Effector CD8-positive, alpha-beta T cell (primary cell): ENCODE results near the gene HAO1.

ENCODE experiments used
- DNase-seq: peaks from one replicate; lab custom pipeline; 2025; lab: John Stamatoyannopoulos, UW

HAO1 gene

DNA sequence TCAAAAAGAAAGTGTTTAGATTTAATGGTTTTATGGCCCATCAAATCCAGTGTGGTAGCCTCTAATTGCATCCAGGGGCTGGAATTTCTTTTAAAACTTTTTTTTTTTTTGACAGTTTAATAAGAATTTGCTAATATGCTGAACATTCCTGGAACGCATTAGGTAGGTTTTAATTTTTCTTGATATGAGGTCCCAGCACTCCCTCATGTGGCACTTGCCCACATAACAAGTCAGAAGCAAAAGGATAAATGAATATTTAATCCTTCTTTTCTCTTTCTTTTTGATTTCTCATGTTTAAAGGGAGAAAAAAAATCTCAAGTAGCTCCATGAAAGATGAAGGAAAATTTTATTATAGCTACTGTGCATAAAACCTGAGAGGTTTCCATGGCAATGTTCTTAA is 13.5 kb downstream of the HAO1 start:
- DNase-seq: no peak

DNA sequence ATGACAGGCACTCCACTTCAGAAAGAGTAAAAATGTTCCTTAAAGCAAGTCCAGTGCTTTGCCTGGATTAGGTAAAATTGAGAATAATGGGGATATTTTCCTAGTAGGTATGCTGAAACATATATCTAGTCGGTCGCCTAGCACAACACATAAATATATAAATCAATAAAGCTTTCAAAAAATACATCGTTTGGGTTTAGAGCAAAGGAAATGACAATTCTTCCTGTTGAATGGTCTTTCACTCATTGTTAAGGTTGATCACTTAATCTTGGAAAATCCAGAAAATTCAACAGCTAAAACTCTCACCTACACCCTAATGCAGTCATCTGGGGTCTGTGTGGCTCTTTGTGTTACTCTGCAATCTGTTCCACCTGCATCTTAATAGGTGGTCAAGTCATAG is 13.9 kb downstream of the HAO1 start:
- no peak for DNase-seq

DNA sequence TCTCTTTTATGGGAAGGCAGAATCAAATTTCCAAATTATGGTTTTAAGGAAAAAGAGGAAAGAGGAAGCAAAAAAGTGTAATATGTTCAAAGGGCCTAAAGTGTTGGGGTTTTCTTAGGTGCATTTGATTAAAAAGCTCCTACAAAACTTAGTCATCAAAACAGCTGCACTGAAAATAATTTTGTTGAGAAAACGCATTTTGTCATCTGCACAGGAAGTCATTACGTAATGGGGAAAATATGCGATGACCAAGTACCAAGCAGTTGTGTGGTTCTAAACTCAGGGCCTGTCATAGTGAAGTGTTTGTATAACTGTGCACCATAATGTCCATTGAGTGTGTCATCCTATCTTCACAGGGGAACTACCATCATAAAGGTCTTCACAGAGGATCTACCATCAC is 15.6 kb downstream of the HAO1 start:
- no peak for DNase-seq

DNA sequence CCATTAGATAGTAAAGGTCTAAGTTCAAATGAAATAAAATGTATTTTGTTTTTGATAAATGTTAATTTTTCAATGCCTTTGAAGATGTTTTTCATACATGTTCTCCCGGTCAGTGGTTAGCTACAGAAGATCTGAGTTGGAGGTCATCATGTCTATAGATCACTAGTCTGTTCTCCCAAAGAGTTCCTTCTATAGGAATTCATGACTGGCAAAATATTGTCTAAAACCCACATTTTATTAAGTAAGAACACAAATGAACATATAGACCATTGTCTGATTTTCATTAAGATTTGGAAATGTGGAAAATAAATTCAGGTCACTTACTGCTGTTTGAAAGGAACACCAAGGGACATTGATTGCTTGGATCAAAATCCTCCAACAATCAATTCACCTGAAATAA is 23.6 kb downstream of the HAO1 start:
- no peak for DNase-seq

DNA sequence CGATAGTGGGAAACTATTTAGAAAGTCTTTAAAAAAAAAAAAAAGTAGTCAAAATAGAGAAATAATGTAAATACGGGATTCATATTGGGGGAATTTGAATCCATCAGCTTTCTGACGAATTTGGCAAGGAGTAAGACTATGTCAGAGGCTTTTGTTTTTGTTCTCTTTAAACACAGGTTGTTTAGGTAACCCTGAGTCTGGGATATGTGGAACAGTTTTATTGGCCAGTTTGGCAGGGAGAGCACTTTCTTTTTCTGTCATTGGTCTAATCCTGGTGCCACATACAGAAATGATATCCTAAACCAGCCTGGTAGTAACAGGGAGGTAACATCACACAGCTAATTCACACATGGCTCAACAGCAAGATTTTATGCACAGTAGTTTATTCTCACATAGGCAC is 27.7 kb downstream of the HAO1 start:
- no peak for DNase-seq

DNA sequence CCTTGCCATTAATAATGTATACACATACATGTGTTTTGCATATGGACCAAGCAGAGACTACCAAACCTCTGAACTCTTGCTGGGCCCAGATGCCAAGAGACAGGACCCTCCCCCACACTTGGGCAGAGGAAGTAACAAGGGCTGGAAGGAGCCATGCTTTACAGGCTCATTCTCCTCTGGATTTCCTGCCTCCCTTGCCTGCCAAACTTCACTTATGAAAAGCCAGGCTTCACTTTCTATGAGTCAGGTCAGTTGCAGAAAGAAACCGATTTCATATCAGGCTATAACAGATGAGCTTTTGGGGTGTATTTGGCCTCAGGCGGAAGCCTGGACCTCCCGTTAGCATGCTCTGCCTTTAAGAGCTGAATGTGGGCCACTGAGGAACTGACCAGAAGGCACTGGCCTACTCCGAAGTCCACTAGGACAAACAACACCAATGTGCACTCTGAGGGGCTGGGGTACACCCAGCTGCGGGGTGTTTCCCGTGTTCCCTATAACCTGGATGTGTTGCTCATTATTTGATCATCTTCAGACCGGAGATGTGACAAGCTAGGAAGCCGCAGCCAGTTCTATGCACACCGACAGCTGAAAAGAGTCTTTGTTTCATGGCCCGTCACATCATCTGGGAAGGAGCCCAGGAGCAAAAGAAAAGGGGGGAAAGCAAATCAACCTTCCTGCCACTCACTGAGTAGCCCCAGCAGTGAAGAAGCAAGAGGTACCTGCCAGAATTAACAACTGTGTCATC is 28.5 kb downstream of the HAO1 start:
- no peak for DNase-seq

DNA sequence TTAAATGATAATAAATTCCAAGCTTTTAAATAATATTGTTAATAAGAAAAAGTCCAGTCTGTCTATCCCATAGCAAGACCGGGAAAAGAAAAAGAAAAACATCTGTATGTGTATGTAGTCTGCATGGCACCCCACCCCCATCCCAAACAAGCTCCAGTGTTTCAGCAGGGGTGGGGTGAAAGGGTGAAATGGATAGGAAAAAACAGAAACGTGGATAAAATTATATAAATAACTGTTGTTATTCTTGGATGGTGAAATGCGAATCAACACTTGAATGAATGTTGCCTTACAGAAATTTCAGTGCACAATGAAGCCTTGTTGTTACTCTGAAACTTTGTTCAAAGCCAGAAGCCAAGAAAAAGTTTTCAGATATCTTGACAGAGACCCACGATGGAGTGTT is 31.4 kb downstream of the HAO1 start:
- DNase-seq: no peak

DNA sequence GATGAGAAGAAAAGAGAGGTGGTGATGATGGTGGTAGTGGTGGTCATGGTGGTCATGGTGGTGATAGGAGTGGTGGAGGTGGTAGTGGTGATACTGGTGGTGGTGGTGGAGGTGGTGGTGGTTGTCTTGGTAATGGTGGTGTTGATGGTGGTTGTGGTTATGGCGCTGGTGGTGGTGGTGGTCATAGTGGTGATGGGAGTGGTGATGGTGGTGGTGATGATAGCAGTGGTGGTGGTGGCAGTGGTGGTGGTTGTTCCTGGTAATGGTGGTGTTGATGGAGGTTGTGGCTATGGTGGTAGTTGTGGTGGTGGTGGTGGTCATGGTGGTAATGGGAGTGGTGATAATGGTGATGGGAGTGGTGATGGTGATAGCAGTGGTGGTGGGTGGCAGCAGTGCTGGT is 36.8 kb downstream of the HAO1 start:
- DNase-seq: no peak

DNA sequence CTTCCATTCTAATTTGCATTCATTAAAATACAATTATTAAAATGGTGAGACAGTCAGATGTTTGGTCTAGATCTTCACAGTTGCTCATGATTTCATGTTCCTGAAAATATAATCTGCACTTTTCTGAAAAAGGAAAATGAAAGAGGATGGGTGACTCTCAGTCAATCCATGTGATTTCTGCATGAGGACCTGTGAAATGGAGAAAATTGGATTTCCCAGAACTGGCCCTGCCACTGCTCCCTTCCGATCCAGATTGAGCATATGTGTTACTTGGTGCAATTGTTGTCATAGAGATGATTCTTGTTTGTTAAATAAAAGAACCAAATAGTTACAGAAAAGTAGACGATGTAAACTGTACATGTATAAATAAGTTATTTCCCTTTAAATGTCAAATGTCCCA is 37.4 kb downstream of the HAO1 start:
- no peak for DNase-seq

DNA sequence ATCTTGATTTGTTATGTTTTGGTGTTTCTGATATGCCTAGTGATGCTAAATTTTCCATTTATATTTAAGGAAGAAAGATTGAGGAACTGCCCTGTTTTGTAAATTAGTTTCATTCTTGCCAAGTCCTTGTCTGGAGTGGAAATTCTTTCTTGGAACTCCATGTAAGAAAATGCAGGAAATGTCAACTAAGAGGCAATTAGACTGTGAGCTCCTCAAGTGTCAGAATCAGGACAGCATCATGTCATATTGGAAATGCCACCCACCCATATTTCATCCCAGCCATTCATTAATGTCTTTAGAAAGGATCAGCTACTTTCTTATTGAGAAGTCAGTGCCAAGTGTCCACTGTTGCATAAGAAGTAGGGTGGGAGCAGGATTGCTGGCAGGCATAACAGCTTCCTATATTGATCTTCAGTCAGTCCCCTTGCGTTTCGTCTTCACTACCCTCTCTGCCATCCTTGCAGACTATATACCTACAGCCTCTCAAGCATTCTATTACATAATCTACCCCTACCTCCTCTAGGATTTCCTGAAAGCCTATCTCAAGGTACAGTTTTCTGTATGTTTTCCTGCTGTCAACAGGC is 42.4 kb downstream of the HAO1 start:
- DNase-seq: no peak

DNA sequence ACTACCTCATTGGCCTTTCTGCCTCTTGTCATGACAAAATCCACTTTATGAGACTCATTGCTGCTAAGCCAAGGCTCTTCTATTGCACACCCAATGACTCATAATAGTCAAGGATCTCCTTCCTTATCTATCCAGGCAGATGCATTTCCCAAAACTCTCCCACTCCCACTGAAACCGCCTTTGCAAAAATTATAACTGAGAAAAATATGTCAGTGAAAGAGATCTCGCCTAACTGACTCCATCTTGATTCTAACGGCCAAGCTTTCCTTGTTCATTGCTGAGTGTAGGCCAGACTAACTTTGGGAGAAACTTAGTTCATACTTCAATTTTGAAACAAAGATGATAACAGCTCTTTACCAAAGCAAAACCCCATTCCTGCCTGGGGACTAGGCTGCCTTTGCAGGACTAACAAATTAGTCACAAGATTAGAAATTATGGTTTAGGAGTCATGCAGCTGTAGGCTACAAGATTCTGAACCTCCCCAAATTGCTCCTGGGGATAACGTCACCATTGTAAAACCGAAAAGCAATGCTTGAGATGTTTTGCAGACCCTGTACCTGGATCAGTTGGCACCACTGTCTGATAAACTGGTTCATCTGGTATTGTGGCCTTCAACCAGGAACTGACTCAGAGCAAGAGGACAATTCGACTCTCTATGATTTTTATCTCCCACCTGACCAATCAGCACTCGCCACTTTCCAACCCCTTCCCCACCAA is 47.1 kb downstream of the HAO1 start:
- no peak for DNase-seq

DNA sequence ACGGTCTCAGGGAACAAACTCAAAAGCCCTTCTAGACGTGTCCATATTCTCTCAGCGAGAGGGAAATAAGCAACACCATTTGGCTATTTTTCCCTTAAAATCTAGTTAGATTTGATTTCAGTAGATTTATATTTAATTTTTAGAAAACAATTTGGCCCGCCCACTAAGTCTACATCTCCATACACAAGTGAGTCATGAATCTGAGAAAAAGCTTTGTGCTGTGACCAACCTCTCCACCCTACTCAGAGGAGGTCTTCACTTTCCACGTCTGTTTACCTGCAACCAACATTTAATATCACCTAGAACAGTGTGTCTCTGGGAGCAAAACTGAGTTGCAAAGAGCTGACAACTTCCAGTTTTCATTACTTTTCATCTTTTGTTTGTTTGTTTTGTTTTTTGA is 48.6 kb downstream of the HAO1 start:
- DNase-seq: no peak

DNA sequence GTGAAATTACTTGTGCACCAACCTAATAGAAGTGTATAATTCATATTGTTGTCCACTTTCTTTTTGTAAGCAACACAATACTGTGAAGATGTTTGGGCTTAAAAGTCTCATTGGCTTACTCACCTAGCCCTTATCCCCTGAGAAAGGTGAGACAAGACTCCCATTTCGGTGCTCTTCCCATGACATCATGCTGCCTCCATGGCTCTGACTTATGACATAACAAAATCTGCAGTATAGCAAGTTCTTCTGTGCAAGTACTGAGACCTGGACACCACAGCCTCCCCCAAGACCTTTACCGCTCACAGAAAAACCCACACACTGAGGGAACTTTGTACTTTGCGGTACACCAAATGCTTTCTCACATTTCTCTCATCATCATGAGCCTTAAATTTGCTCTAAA is 50.5 kb downstream of the HAO1 start:
- DNase-seq: no peak

DNA sequence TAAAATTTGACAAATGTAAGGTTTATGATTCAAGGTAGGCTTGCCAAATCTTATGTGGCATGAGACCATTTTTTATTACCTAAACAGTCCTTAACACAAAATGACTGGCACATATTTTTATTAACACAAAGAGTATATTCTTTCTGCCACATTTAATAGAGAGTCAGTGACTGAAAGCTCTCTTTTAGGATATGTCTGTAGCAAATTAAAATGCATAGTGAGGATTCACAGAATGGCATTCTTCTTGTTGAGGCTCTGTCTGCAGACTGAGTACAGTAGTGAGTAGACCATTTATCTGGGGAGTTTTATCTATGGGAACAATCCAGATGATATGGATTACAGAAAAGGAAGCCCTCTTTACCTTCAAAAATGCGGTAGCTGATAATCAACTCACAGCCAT is 56.5 kb downstream of the HAO1 start:
- no peak for DNase-seq

DNA sequence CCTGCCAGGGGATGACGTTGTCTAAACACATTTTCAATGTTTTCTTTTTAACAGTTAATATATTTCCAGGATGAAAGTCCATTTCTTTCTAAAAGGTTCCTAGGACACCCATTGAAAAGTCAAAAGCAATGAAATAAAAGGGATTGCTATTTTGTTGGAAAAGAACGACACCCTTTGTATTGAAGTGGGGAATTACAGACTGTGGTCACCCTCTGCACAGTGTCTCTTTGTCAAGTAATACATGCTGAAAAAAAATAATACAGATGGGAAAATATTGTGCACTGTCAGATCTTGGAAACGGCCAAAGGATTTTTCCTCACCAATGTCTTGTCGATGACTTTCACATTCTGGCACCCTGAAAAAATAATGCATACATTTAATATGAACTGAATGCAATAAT is 56.9 kb downstream of the HAO1 start:
- DNase-seq: no peak

DNA sequence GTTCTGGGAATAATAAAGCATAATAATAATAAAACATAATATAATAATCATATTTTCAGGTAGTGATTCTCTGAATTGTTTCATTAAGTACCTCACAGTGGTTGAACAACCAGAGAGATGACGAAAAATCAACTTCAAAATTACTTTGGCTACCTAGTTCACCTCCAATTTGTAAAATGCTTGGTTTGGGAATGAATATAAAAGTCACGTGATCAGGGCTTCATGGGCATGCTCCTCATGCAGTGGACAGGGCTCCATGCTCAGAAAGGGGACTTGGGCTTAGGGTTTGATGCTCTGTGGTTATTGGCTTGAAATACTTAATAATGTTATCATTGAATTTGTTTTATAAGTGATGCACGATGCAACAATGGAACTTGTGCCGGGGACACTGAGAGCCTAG is 58.2 kb downstream of the HAO1 start:
- no peak for DNase-seq

DNA sequence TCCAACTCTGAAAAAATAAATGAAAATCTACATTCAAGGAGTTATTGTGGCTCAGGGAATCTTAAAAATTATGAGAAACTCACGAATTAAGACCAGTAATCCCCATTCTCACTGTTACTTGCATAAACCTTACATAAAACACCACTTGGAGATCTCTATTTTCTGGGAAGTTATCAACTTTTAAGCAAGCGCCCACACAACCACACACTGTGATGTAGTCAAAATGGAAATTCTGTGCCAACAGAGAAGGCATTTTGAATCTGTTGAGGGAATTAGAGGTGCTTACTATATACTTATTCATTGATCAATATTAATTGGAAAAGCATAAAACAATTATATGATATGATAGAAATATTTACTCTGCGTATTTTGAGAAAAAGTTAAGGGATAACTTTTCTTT is 58.7 kb downstream of the HAO1 start:
- no peak for DNase-seq

DNA sequence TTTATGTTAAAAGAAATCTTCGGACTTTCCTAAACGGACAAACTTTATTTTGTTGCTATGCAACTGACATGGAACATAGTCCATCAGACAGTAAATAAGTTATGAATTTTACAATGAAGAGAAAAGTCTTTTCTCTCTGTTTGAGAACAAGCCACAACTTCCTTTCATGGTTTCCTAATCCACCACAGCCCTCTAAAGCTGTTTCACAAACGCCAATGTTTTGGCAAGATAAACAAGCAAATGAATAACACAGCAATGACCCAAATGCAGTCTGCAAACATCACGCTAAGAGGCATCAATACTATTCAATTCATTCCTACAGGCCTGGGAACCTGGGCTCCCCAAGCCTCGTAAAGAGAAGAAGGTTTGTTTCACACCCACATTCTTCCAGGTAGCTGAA is 60.4 kb downstream of the HAO1 start:
- DNase-seq: no peak

DNA sequence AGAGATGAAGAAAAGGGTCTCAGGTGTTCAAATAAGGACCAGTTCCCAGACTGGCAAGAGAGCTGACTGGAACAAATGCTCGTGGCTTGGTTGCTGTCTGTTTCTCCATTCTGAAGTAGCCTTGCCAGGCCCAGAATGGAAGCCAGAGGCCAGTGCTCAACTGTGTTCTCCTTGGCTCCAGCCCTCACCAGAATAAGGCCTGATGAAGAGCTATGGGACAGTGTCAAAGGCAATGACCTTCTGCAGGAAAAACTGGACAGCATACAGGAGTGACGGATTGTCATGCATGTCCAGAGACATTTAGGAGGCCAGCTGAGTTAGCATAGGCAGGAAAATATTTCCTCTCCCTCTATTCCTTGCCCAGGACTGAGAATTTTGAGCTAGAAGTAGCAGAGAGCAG is 72.2 kb downstream of the HAO1 start:
- no peak for DNase-seq

DNA sequence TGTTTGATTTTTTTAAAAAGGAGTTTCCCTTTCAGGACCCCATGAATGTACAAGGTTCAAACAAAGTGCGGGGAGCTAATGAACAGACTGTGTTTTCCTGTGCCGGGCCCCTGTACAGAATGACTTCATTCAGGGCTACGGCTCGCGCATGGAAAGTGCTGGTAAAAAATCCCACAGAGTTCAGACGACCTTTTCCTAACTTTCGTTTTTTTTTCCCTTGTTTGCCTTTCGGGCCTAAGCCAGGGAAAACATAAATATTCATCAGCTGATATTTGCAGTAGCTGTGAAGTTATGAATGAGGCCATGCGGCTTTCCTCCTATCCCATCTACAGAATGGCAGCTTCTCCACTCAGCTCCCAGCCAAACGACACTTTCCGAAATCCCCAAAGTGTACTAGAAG is 74.0 kb downstream of the HAO1 start:
- no peak for DNase-seq

DNA sequence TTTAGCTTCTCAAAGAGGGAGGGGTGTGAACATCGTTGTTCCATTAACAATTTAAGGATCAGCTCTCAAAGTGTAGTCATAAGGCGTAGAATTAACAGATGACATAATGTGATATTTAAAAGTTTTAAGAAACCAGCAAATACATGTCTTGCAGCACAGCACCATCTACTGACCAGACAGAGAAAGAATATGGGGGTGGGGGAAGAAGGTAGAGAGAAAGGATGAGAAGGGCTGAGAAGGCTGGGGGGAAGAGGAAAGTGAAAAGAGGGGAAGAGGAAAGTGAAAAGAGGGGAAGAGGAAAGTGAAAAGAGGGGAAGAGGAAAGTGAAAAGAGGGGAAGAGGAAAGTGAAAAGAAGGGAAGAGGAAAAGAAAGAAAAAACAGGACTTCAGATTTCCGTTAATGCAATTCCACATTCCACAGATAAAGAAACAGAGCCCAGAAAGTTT is 80.9 kb downstream of the HAO1 start:
- DNase-seq: no peak

DNA sequence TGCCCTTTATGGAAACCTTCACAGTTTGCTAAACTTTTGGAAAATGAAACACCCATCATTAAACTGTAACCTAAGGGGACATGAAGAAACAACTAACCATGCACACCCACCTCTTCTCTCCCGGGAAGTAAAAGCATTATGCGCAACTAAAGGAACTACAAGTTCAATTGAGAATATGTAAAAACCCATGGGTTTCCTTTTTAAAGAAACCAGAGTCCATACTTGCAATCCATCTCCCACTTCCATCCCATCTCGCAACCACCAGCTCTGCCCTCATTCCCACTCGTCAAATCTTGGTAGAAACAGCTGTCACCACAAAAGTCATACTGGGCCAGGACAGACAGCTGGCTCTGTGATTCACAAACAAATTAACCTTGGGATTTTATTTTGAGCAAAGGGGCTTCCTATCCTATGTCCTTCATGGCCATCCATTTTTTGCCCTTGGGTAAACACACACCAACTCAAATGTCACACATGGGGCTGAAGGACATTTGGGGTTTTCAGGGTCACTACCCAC is 81.5 kb downstream of the HAO1 start:
- no peak for DNase-seq

DNA sequence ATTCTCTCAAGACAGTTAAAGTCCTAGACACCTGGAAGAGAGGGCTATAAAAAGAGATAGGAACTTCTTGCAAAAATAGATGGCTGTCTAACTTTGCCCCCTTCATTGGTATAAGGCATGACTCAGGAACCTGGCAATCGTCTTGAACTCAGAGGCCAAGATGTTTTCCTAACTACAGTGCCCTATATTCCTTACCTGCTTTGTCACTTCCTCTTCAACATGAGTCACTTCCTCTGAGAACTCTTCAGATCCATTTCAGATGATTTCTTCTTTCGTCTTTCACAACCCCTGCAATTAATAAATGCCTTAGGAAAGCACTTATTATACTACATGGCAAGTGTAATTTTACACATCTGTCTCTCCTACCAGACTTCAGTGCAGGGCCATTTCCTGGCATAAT is 83.5 kb downstream of the HAO1 start:
- DNase-seq: no peak
